Effector memory CD4-positive, alpha-beta T cell (primary cell): ENCODE measurements around the gene CALM1.
"Not testable (repeated sequence)": the region's sequence is repeated elsewhere in the genome, so short reads cannot be mapped to it uniquely, and the experiment has no call there.

ENCODE experiments used
- DNase-seq, 3 donors: peaks; one replicate each; pipeline ENCODE4 v3.0.0-alpha.2; 2020
- H3K27ac ChIP-seq: 2 replicates; pipeline ENCODE4 v1.7.0; 2013; ENCODE audit warnings: mild to moderate bottlenecking, low read length, moderate library complexity; ENCODE audit not compliant: insufficient read depth, poor library complexity, severe bottlenecking
- H3K27me3 ChIP-seq: replicated peaks from 2 replicates; pipeline ENCODE4 v1.7.0; 2013; ENCODE audit warnings: mild to moderate bottlenecking, low read length; ENCODE audit not compliant: insufficient read depth, control insufficient read depth, poor library complexity, severe bottlenecking
- H3K36me3 ChIP-seq: 2 replicates; pipeline ENCODE4 v1.7.0; 2013; ENCODE audit warnings: mild to moderate bottlenecking, low read length, moderate library complexity; ENCODE audit not compliant: control insufficient read depth, insufficient read depth
- H3K4me1 ChIP-seq: 2 replicates; pipeline ENCODE4 v1.7.0; 2013; ENCODE audit warnings: low read length, mild to moderate bottlenecking; ENCODE audit not compliant: control insufficient read depth, insufficient read depth, poor library complexity, severe bottlenecking
- H3K4me3 ChIP-seq: 2 replicates; pipeline ENCODE4 v1.7.0; 2013; ENCODE audit warnings: low read length, low read depth, mild to moderate bottlenecking; ENCODE audit not compliant: insufficient read depth, poor library complexity, severe bottlenecking
- H3K9me3 ChIP-seq: 2 replicates; pipeline ENCODE4 v1.7.0; 2013; ENCODE audit warnings: mild to moderate bottlenecking, low read length, moderate library complexity; ENCODE audit not compliant: control insufficient read depth

Gene CALM1

DNA sequence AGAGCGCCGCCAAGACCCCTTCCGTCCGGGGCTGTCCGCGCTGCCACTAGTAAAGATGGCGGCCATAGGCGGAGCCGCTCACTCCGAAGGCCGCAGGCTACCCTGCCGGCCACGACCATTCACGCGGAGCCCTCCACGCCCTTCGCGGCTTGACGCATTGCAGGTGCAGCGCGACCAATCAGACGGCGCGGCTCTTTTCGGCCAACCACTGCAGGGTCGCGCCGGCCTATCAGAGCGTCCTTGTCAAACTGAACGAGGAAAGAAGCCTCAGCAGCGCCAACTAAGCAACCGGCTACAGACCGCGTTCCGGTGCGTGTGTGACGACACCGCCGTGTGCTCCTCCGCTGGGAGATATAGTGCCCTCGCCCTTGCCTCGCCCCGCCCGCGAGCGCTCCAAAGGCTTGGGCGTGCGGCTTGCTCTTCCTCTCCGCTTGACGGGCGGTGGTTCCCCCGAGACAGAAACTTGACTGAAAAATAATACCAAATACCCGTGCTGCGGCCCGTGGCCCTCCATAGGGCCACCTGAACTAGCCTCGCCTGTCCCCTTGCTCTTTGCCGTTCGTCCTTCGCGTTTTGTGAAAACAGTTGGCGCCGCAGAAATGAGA lies 13.6 kb upstream of the CALM1 start:
- H3K4me1 ChIP-seq: peaks cover 25% of the 10 kb centered on the region
- peak; percentile 94 to 97 (median 96) for DNase-seq

DNA sequence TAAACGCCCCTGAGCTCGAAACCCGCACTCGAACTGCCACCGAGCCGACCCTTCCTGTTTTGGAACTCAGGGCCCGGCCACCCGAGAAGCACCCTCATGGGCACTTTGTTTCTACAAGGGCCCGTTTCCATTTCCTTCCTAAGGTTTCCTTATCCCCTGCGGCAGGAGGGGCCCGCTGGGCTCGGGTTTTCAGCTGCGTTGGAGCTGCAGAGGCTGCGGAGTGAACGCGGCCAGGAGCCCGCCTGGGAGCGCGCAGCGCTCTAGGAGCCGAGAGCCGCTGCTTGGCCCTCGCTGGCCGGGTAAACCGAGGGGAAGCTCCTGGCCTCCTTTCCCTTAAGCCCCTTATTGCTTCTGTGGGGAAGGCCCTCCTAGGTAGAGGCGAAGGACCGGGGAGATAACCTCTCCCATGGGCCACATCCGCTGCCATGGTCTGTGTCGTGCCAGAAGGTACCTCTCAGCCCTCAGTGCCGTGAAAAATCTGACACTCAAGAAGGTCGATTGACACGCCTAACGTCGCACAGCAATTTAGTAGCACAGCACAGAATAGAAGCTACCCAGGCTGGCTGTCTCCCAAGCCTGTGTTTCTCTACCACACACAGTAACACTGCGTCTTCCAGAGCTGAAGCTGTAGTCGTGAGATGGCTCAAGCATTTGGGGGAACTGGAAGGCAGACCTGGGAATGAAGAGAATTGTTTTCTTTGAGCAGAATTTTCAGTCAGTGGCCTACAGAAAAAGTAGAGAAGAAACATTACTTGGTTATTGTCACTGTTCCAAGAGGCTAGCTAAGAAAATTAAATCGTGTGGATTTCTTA lies 12.9 kb upstream of the CALM1 start:
- peak overlapping the region; percentile 87 for H3K4me3 ChIP-seq
- DNase-seq: peak; percentile 34 to 47 (median 41)
- H3K27me3 ChIP-seq: no peaks in the 10 kb centered on the region
- no peaks in the 10 kb centered on the region for H3K9me3 ChIP-seq
- H3K36me3 ChIP-seq: no peaks in the 10 kb centered on the region
- H3K4me1 ChIP-seq: peaks cover 25% of the 10 kb centered on the region
- peak overlapping the region; percentile 98 for H3K27ac ChIP-seq

More for the DNA sequence above, 13.6 kb upstream of the CALM1 start:
- H3K4me3 ChIP-seq: peak overlapping the region; percentile 87
- H3K27me3 ChIP-seq: no peaks in the 10 kb centered on the region
- H3K9me3 ChIP-seq: no peaks in the 10 kb centered on the region
- H3K27ac ChIP-seq: peak overlapping the region; percentile 98
- H3K36me3 ChIP-seq: no peaks in the 10 kb centered on the region

DNA sequence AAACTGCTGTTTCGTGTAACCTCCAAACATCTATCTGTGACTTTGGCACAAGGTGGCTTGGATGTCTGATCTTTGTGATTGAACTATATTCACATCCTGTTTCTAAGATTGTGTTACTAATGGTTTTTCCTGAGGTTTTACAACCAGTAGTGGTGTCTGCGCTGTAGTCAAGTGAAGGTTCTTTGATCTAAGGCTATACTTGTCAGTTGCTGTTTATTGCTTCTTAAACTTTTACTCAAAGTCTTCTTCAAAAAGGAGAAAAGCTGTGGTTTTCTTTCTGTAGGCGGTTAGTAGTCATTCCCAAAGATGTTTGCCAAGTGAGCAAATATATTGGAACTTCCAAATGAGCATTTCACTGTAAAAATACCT lies 12.3 kb upstream of the CALM1 start:
- H3K27me3 ChIP-seq: no peaks in the 10 kb centered on the region
- H3K36me3 ChIP-seq: no peaks in the 10 kb centered on the region
- H3K9me3 ChIP-seq: no peaks in the 10 kb centered on the region
- H3K4me1 ChIP-seq: peaks cover 25% of the 10 kb centered on the region
- peak in 1 of 3 donors; percentile 8 for DNase-seq
- peak overlapping the region; percentile 98 for H3K27ac ChIP-seq
- peak overlapping the region; percentile 87 for H3K4me3 ChIP-seq

DNA sequence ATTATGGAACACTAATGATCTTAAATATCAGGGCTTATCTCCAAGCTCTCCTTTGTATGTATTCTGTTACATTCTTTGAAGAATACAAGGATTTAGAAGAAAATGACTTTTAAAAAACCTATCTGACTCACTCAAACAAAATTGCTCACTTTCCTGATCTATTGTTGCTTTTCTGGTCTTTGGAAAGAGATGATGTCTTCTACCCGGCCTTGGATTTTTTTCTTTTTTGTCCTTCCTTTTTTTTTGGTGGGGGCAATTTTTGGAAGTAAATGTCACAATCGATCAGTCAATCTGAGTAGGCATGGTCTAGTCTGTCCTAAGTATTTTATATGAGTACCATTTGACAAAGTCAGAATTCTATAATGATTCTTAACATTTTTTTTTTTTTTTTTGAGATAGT lies 10.5 kb upstream of the CALM1 start:
- Histone ChIP-seq H3K4me3 (no peak overlapping the region), H3K27me3 (no peaks in the 10 kb centered on the region), H3K9me3 (no peaks in the 10 kb centered on the region), H3K4me1 (peaks cover 25% of the 10 kb centered on the region), H3K27ac (no peak overlapping the region), H3K36me3 (no peaks in the 10 kb centered on the region)
- DNase-seq: no peak

DNA sequence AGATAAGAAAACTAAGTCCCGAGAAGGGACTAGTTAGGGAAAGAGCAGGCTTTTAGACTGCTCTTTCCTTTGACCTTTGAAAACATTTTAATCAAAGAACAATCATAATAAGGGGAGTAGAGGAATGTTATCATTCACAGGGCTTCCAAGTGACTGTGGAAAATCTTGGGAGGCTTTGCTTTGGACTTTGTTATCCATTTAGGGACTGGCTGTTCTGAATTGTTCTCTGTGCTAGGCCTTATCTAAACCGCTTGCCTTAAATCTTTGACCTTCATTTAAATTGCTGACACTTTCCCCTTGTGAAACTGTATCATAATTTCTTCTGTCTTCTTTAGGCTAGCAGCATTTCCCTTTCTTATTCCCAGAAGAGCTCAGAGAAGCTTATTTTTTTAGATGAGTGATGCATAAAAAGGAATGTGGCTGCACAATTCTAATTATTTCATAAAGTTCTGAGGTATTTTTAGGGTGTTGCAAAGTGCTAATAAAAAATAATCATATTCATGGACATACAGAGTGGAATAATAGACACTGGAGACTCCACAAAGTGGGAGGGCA lies 9.5 kb upstream of the CALM1 start:
- H3K4me1 ChIP-seq: peaks cover 18% of the 10 kb centered on the region
- H3K36me3 ChIP-seq: no peaks in the 10 kb centered on the region
- no peaks in the 10 kb centered on the region for H3K27me3 ChIP-seq
- no peak overlapping the region for H3K27ac ChIP-seq
- no peaks in the 10 kb centered on the region for H3K9me3 ChIP-seq
- DNase-seq: no peak
- H3K4me3 ChIP-seq: no peak overlapping the region

DNA sequence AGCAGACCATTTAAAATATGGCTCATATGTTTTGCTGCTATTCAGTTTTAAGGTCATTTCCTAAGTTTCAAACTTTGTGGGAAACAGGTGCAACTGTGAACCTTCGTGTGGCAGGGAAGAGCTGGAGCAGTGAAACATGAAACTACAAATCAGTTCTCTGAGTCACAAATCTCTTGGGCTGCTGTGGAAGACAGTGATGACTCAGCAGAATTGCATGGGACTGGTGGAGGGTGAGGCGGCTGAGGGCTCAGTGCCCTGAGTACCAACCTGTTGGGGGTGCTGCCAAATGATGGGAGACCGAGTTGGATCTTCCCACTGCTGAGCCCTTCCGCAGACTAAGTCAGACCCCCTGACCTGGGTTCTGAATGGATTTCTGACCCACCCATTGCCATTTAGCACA lies 8.4 kb upstream of the CALM1 start:
- no peak overlapping the region for H3K27ac ChIP-seq
- no peaks in the 10 kb centered on the region for H3K36me3 ChIP-seq
- H3K9me3 ChIP-seq: no peaks in the 10 kb centered on the region
- H3K4me3 ChIP-seq: no peak overlapping the region
- no peak for DNase-seq
- peaks cover 18% of the 10 kb centered on the region for H3K4me1 ChIP-seq
- no peaks in the 10 kb centered on the region for H3K27me3 ChIP-seq

DNA sequence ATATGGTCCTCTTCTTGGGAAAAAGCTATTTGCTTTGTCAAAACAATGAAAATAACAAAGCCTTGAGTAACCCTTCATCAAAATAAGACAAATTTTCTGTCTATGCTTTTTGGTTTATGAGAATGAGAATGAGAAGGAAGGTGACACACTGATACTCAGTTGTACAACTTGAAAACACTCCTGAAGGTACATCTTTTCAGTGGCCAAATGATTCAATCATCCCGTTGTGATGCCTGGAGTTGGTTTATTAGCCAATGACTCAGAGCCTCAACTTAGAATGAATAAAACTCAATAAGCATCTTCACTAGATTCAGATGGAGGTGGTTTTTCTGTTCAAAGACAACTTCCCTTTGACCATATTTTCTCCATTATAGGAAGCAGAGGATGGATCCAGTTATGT lies 7.8 kb upstream of the CALM1 start:
- H3K27me3 ChIP-seq: no peaks in the 10 kb centered on the region
- H3K4me1 ChIP-seq: peaks cover 14% of the 10 kb centered on the region
- no peak for DNase-seq
- no peaks in the 10 kb centered on the region for H3K36me3 ChIP-seq
- H3K27ac ChIP-seq: no peak overlapping the region
- no peak overlapping the region for H3K4me3 ChIP-seq
- H3K9me3 ChIP-seq: no peaks in the 10 kb centered on the region

DNA sequence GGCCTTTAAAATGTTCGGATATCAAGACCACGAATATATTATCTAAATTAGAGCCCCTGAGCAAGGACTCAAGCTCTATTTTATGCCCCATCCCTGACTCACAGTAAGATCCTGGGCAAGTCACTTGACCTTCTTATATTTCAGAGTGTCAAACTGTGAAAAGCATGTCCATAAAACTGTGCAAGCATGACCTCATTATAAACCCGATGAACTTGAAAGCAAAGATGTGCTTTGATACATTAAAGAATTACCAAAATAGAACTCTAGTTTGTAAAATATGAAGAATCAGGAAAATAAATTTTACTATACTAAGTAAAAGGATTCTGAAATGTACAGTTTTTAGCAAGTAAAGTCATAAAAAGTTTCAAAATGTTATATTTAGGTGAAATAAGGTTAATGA lies 2.9 kb upstream of the CALM1 start:
- H3K4me1 ChIP-seq: peaks cover 5% of the 10 kb centered on the region
- H3K9me3 ChIP-seq: no peaks in the 10 kb centered on the region

DNA sequence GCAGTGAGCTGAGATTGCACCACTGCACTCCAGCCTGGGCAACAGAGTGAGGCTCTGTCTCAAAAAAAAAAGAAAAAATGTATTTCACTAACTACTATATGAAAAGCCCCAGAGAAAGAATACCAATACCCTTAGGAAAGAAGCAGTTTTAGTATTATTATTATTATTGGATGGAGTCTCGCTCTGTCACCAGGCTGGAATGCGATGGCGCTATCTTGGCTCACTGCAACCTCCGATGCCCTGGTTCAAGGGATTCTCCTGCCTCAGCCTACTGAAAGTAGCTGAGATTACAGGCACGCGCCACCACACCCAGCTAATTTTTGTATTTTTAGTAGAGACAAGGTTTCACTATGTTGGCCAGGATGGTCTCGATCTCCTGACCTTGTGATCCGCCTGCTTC lies 2.0 kb upstream of the CALM1 start:
- H3K4me1 ChIP-seq: peaks cover 12% of the 10 kb centered on the region
- H3K36me3 ChIP-seq, H3K9me3 ChIP-seq, DNase-seq, H3K4me3 ChIP-seq, H3K27ac ChIP-seq, H3K27me3 ChIP-seq: not testable (repeated sequence)

More for the DNA sequence above, 2.9 kb upstream of the CALM1 start:
- no peaks in the 10 kb centered on the region for H3K27me3 ChIP-seq
- no peak overlapping the region for H3K4me3 ChIP-seq
- H3K27ac ChIP-seq: no peak overlapping the region
- no peaks in the 10 kb centered on the region for H3K36me3 ChIP-seq
- DNase-seq: no peak
